Testis (tissue), 2 donors: ENCODE results near the gene PPP1CB.
"Not testable (repeated sequence)": the region's sequence is repeated elsewhere in the genome, so short reads cannot be mapped to it uniquely, and the experiment has no call there.

ENCODE experiments used
- POLR2A ChIP-seq: fragments of 450-650 bp; IDR thresholded peaks from one replicate; pipeline ENCODE4 v1.6.1; 2017; ENCODE audit warnings: antibody characterized with exemption, mild to moderate bottlenecking, moderate library complexity
- TF ChIP-seq, protein P1 (sequence below), 3 experiments: fragments of 450-650 bp in 2 of 3; fragments of 200-600 bp in 1 of 3; sonication (generic) in 1 of 3; IDR thresholded peaks; one replicate each; pipeline ENCODE4 v1.5.1; 2016 to 2019; ENCODE audit warnings: antibody characterized with exemption in 3 of 3, mild to moderate bottlenecking in 2 of 3, moderate library complexity in 1 of 3

GRCh38 chr2:28784570-28784969 lies 32.9 kb downstream of the PPP1CB start:
- TF ChIP-seq, protein P1, sequence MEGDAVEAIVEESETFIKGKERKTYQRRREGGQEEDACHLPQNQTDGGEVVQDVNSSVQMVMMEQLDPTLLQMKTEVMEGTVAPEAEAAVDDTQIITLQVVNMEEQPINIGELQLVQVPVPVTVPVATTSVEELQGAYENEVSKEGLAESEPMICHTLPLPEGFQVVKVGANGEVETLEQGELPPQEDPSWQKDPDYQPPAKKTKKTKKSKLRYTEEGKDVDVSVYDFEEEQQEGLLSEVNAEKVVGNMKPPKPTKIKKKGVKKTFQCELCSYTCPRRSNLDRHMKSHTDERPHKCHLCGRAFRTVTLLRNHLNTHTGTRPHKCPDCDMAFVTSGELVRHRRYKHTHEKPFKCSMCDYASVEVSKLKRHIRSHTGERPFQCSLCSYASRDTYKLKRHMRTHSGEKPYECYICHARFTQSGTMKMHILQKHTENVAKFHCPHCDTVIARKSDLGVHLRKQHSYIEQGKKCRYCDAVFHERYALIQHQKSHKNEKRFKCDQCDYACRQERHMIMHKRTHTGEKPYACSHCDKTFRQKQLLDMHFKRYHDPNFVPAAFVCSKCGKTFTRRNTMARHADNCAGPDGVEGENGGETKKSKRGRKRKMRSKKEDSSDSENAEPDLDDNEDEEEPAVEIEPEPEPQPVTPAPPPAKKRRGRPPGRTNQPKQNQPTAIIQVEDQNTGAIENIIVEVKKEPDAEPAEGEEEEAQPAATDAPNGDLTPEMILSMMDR (IDR thresholded peaks at IDR 0.05), result not testable (repeated sequence)
- TF ChIP-seq POLR2A, result not testable (repeated sequence)
